Small intestine (tissue), 7 donors: Measurements from ENCODE around the gene PKDREJ. TPM values are rescaled to one million over a fixed set of nuclear protein-coding genes. Genes with fewer than 3 reads are reported as not detected.
A peak's percentile ranks its signal among the peaks of the same experiment; 100 is the strongest.
"Not testable (repeated sequence)": the region's sequence is repeated elsewhere in the genome, so short reads cannot be mapped to it uniquely, and the experiment has no call there.

Experiments used
- DNase-seq, 2 donors: peaks; one replicate each; pipeline versions ENCODE4 v3.0.0 to v3.0.0-alpha.2; 2013
- FAIRE-seq: peaks from 2 replicates; lab custom pipeline; 2012; peaks lifted over from hg19 to GRCh38; lab: Jason Lieb, UNC
- H3K27ac ChIP-seq, 3 donors: one replicate each; pipeline ENCODE4 v1.5.1; 2013; ENCODE audit warnings: low read length in 2 of 3, mild to moderate bottlenecking in 2 of 3, control low read depth in 1 of 3, inconsistent platforms in 1 of 3, low read depth in 1 of 3, moderate library complexity in 1 of 3
- H3K27me3 ChIP-seq, 3 donors: one replicate each; pipeline ENCODE4 v1.6.1; 2013; ENCODE audit warnings: low read length in 3 of 3, inconsistent platforms in 1 of 3; ENCODE audit not compliant: control insufficient read depth in 3 of 3, insufficient read depth in 3 of 3
- H3K36me3 ChIP-seq, 3 donors: one replicate each; pipeline ENCODE4 v1.6.1; 2013; ENCODE audit warnings: low read length in 3 of 3, inconsistent platforms in 1 of 3, low read depth in 1 of 3, mild to moderate bottlenecking in 1 of 3, moderate library complexity in 1 of 3; ENCODE audit not compliant: control insufficient read depth in 3 of 3, insufficient read depth in 2 of 3
- H3K4me1 ChIP-seq, 3 donors: one replicate each; pipeline ENCODE4 v1.6.1; 2013; ENCODE audit warnings: low read length in 2 of 3, inconsistent platforms in 1 of 3, low read depth in 1 of 3, mild to moderate bottlenecking in 1 of 3, moderate library complexity in 1 of 3; ENCODE audit not compliant: control insufficient read depth in 3 of 3, insufficient read depth in 2 of 3
- H3K4me3 ChIP-seq, 3 donors: one replicate each; pipeline ENCODE4 v1.5.1; 2013; ENCODE audit warnings: low read length in 3 of 3, control low read depth in 1 of 3, inconsistent platforms in 1 of 3, low read depth in 1 of 3, mild to moderate bottlenecking in 1 of 3, moderate library complexity in 1 of 3
- H3K9me3 ChIP-seq, 2 donors: one replicate each; pipeline ENCODE4 v1.6.1; 2013; ENCODE audit warnings: low read depth in 1 of 2, low read length in 1 of 2; ENCODE audit not compliant: control insufficient read depth in 2 of 2, insufficient read depth in 1 of 2
- WGBS, 3 donors: extraction: QIAGEN DNeasy Blood & Tissue Kit; methylation state at CpG; one replicate each; pipeline ENCODE4 v1.1.7; 2013; 5-methylcytosine and 5-hydroxymethylcytosine counted together
- polyA plus RNA-seq, 4 donors: library from polyadenylated mRNA; stranded (reverse) in 3 of 4; unstranded in 1 of 4; fragments of 200-250 nt in 3 of 4; fragments of 120-200 nt in 1 of 4; gene quantifications; one replicate each; pipeline versions ENCODE4 v1.2.1 to v1.2.3, GENCODE V29; 2013
- donor health status: healthy with polysubstance abuse.
- donor health status: control.
- donor health status: control.
- donor health status: Bipolar disorder and iron deficiency.
- donor health status: healthy.

The PKDREJ gene
- polyA plus RNA-seq, 4 donors: 0.27 to 0.90 (median 0.27) TPM; not detected in 1

GRCh38 chr22:46265627-46266026 is 2.5 kb upstream of the PKDREJ start:
- H3K4me3 ChIP-seq, FAIRE-seq, H3K27ac ChIP-seq, DNase-seq: not testable (repeated sequence)
- Histone ChIP-seq H3K36me3 (peaks cover 0 to 20% (median 0%) of the 10 kb centered on the region in 3 donors), H3K27me3 (peaks cover 0 to 14% (median 0%) of the 10 kb centered on the region in 3 donors), H3K4me1 (peaks cover 0 to 26% (median 4%) of the 10 kb centered on the region in 3 donors), H3K9me3 (peaks cover 0 to 27% of the 10 kb centered on the region in 2 donors)
- 88 to 98% (median 90%) methylated on average over 4 of the region's 4 CpGs for WGBS, 3 donors

GRCh38 chr22:46264520-46264919 is 1.4 kb upstream of the PKDREJ start:
- Histone ChIP-seq H3K27me3 (peaks cover 0 to 14% (median 0%) of the 10 kb centered on the region in 3 donors), H3K4me1 (peaks cover 0 to 23% (median 4%) of the 10 kb centered on the region in 3 donors), H3K27ac (peak overlapping the region; percentile 18 to 76 (median 73)), H3K9me3 (peaks cover 0 to 27% of the 10 kb centered on the region in 2 donors)
- not testable (repeated sequence) for H3K4me3 ChIP-seq, H3K36me3 ChIP-seq, FAIRE-seq
- peak; percentile 93 to 98 for DNase-seq
- 15 to 70% (median 41%) methylated on average over 6 of the region's 6 CpGs for WGBS, 3 donors

- peaks cover 0 to 2% (median 0%) of the 10 kb centered on the region in 3 donors for H3K36me3 ChIP-seq
- FAIRE-seq: no peak
- 12 to 32% (median 31%) methylated on average over 66 to 109 of the region's 109 CpGs for WGBS, 3 donors
- DNase-seq: peak; percentile 71 to 85
- peak overlapping the region in 1 of 3 donors; percentile 50 for H3K4me3 ChIP-seq
- peaks cover 0 to 27% of the 10 kb centered on the region in 2 donors for H3K9me3 ChIP-seq
- peaks cover 0 to 14% (median 0%) of the 10 kb centered on the region in 3 donors for H3K27me3 ChIP-seq
- peaks cover 0 to 18% (median 4%) of the 10 kb centered on the region in 3 donors for H3K4me1 ChIP-seq
- H3K27ac ChIP-seq: peak overlapping the region in 2 of 3 donors; percentile 18 to 67
These were observed 511 bp downstream of the PKDREJ start for GRCh38 chr22:46262449-46263215.

- Histone ChIP-seq H3K4me3 (no peak overlapping the region), H3K36me3 (peaks cover 0 to 2% (median 0%) of the 10 kb centered on the region in 3 donors), H3K27me3 (peaks cover 0 to 14% (median 0%) of the 10 kb centered on the region in 3 donors), H3K9me3 (peaks cover 0 to 20% of the 10 kb centered on the region in 2 donors), H3K4me1 (peaks cover 0 to 12% (median 2%) of the 10 kb centered on the region in 3 donors), H3K27ac (no peak overlapping the region)
- FAIRE-seq: no peak
- 83 to 84% (median 83%) methylated on average over 6 of the region's 6 CpGs for WGBS, 3 donors
- DNase-seq: no peak
These were observed 3.1 kb downstream of the PKDREJ start for GRCh38 chr22:46260038-46260437.

GRCh38 chr22:46259374-46259773 is 3.8 kb downstream of the PKDREJ start:
- Histone ChIP-seq H3K27ac (no peak overlapping the region), H3K27me3 (peaks cover 0 to 14% (median 0%) of the 10 kb centered on the region in 3 donors), H3K36me3 (peaks cover 0 to 2% (median 0%) of the 10 kb centered on the region in 3 donors), H3K9me3 (peaks cover 0 to 17% of the 10 kb centered on the region in 2 donors), H3K4me3 (no peak overlapping the region), H3K4me1 (peaks cover 0 to 12% (median 2%) of the 10 kb centered on the region in 3 donors)
- DNase-seq (no peak), FAIRE-seq (no peak)
- WGBS, 3 donors: 76 to 87% (median 79%) methylated on average over 12 of the region's 12 CpGs

- FAIRE-seq: no peak
- no peaks in the 10 kb centered on the region for H3K9me3 ChIP-seq
- H3K36me3 ChIP-seq: no peaks in the 10 kb centered on the region
- peaks cover 0 to 5% (median 0%) of the 10 kb centered on the region in 3 donors for H3K27me3 ChIP-seq
- H3K27ac ChIP-seq: no peak overlapping the region
- WGBS, 3 donors: 69 to 87% (median 78%) methylated on average over 8 of the region's 8 CpGs
- H3K4me1 ChIP-seq: no peaks in the 10 kb centered on the region
- DNase-seq: no peak
- H3K4me3 ChIP-seq: no peak overlapping the region
These were observed 6.7 kb downstream of the PKDREJ start for GRCh38 chr22:46256358-46256958.

- DNase-seq (no peak), FAIRE-seq (no peak)
- H3K9me3 ChIP-seq: no peaks in the 10 kb centered on the region
- H3K27me3 ChIP-seq: no peaks in the 10 kb centered on the region
- peaks cover 0 to 8% (median 5%) of the 10 kb centered on the region in 3 donors for H3K4me1 ChIP-seq
- no peak overlapping the region for H3K27ac ChIP-seq
- no peak overlapping the region for H3K4me3 ChIP-seq
- 86 to 87% (median 87%) methylated on average over 9 of the region's 9 CpGs for WGBS, 3 donors
- H3K36me3 ChIP-seq: peaks cover 0 to 8% (median 0%) of the 10 kb centered on the region in 3 donors
These were observed 11.2 kb downstream of the PKDREJ start for GRCh38 chr22:46251816-46252380.

- Histone ChIP-seq H3K36me3 (peaks cover 0 to 13% (median 0%) of the 10 kb centered on the region in 3 donors), H3K27me3 (no peaks in the 10 kb centered on the region), H3K27ac (peak overlapping the region in 2 of 3 donors; percentile 84 to 96), H3K4me1 (peaks cover 0 to 8% (median 5%) of the 10 kb centered on the region in 3 donors), H3K4me3 (peak overlapping the region in 2 of 3 donors; percentile 74 to 76), H3K9me3 (no peaks in the 10 kb centered on the region)
- no peak for FAIRE-seq
- no peak for DNase-seq
- WGBS, 3 donors: 64 to 70% (median 68%) methylated on average over 7 of the region's 7 CpGs
These were observed 11.9 kb downstream of the PKDREJ start for GRCh38 chr22:46251266-46251665.
